ENCODE data around the gene KCNH1. TPM values are rescaled to one million over a fixed set of nuclear protein-coding genes. Genes with fewer than 3 reads are reported as not detected.

The KCNH1 gene
- total and polyA plus RNA-seq, 9 donors, result 0.11 to 0.46 TPM; not detected in 7

GRCh38 chr1:210691039-210691610, 442.8 kb downstream of the KCNH1 start:
- intact Hi-C loops (cut with DNase I), result no loop called here
- Histone ChIP-seq H3K27me3 (no peaks in the 10 kb centered on the region), H3K4me3 (no peak overlapping the region), H3K36me3 (no peaks in the 10 kb centered on the region), H3K4me1 (ENCODE audit: insufficient read depth) (no peaks in the 10 kb centered on the region), H3K9me3 (no peaks in the 10 kb centered on the region), H3K27ac (no peak overlapping the region)
- WGBS, 3 donors, result 91 to 97% (median 93%) methylated on average over 6 of the region's 6 CpGs
- no peak for DNase-seq
- TF ChIP-seq POLR2A (IDR thresholded peaks at IDR 0.05) (no peak), EP300 (IDR thresholded peaks at IDR 0.05) (no peak), CTCF (IDR thresholded peaks at IDR 0.05) (no peak)

GRCh38 chr1:210690236-210690635, 443.7 kb downstream of the KCNH1 start:
- TF ChIP-seq CTCF (IDR thresholded peaks at IDR 0.05) (no peak), EP300 (IDR thresholded peaks at IDR 0.05) (no peak), POLR2A (IDR thresholded peaks at IDR 0.05) (no peak)
- intact Hi-C loops (cut with DNase I), result no loop called here
- Histone ChIP-seq H3K9me3 (no peaks in the 10 kb centered on the region), H3K27me3 (no peaks in the 10 kb centered on the region), H3K27ac (no peak overlapping the region), H3K4me1 (ENCODE audit: insufficient read depth) (no peaks in the 10 kb centered on the region), H3K4me3 (no peak overlapping the region), H3K36me3 (no peaks in the 10 kb centered on the region)
- DNase-seq, result no peak
- WGBS, 3 donors, result 83 to 86% (median 84%) methylated on average over 5 of the region's 5 CpGs

GRCh38 chr1:210689826-210690225, 444.1 kb downstream of the KCNH1 start:
- no peak overlapping the region for H3K27ac ChIP-seq
- intact Hi-C loops (cut with DNase I), result no loop called here
- TF ChIP-seq EP300 (IDR thresholded peaks at IDR 0.05) (no peak), CTCF (IDR thresholded peaks at IDR 0.05) (no peak), POLR2A (IDR thresholded peaks at IDR 0.05) (no peak)
- 73 to 89% (median 79%) methylated on average over 3 of the region's 3 CpGs for WGBS, 3 donors
- no peak for DNase-seq
- H3K36me3 ChIP-seq, result no peaks in the 10 kb centered on the region
- H3K27me3 ChIP-seq, result no peaks in the 10 kb centered on the region
- no peaks in the 10 kb centered on the region for H3K9me3 ChIP-seq
- H3K4me3 ChIP-seq, result no peak overlapping the region
- H3K4me1 ChIP-seq (ENCODE audit: insufficient read depth), result no peaks in the 10 kb centered on the region

- H3K36me3 ChIP-seq, result no peaks in the 10 kb centered on the region
- no peaks in the 10 kb centered on the region for H3K9me3 ChIP-seq
- no peaks in the 10 kb centered on the region for H3K27me3 ChIP-seq
- H3K4me1 ChIP-seq (ENCODE audit: insufficient read depth), result no peaks in the 10 kb centered on the region
- DNase-seq, result no peak
- intact Hi-C loops (cut with DNase I), result no loop called here
- 88 to 100% (median 88%) methylated on average over 1 of the region's 1 CpG for WGBS, 3 donors
- no peak overlapping the region for H3K4me3 ChIP-seq
- H3K27ac ChIP-seq, result no peak overlapping the region
- no peak for TF ChIP-seq EP300 (IDR thresholded peaks at IDR 0.05)
- no peak for TF ChIP-seq POLR2A (IDR thresholded peaks at IDR 0.05)
- no peak for TF ChIP-seq CTCF (IDR thresholded peaks at IDR 0.05)
These were observed 445.3 kb downstream of the KCNH1 start for GRCh38 chr1:210688512-210689234.
